Glutamatergic neuron (in vitro differentiated cells): ENCODE results near the gene ID3. TPM values are rescaled to one million over a fixed set of nuclear protein-coding genes. Genes with fewer than 3 reads are reported as not detected.

ENCODE experiments used
- DNase-seq: peaks from one replicate; pipeline ENCODE4 v3.0.0; 2022
- H3K27ac Mint-ChIP-seq: one replicate; pipeline ENCODE4 v1.8.0; 2020; ENCODE audit warnings: mild to moderate bottlenecking, mixed read lengths, inconsistent platforms; ENCODE audit not compliant: unreplicated experiment
- H3K27me3 Mint-ChIP-seq: one replicate; pipeline ENCODE4 v1.8.0; 2020; ENCODE audit warnings: mild to moderate bottlenecking, moderate library complexity, mixed read lengths, inconsistent platforms; ENCODE audit not compliant: unreplicated experiment
- H3K36me3 Mint-ChIP-seq: one replicate; pipeline ENCODE4 v1.8.0; 2020; ENCODE audit warnings: mild to moderate bottlenecking, mixed read lengths, inconsistent platforms; ENCODE audit not compliant: unreplicated experiment
- H3K4me1 Mint-ChIP-seq: one replicate; pipeline ENCODE4 v1.8.0; 2020; ENCODE audit warnings: mild to moderate bottlenecking, low read depth, mixed read lengths, inconsistent platforms; ENCODE audit not compliant: unreplicated experiment
- H3K4me3 Mint-ChIP-seq: one replicate; pipeline ENCODE4 v1.8.0; 2020; ENCODE audit warnings: mild to moderate bottlenecking, mixed read lengths, inconsistent platforms; ENCODE audit not compliant: unreplicated experiment
- H3K9me3 Mint-ChIP-seq: one replicate; pipeline ENCODE4 v1.8.0; 2020; ENCODE audit warnings: mild to moderate bottlenecking, moderate library complexity, mixed read lengths, inconsistent platforms; ENCODE audit not compliant: unreplicated experiment
- total RNA-seq: library from RNA; stranded (reverse); fragmentation: NEBNext Ultra II Directional; extraction: Animal tissue kit (Norgen Biotek cat#: 25700); gene quantifications from one replicate; pipeline ENCODE4 v1.2.1, GENCODE V29; 2021; ENCODE audit not compliant: unreplicated experiment
- TF ChIP-seq, protein P1 (sequence below): fragments of 200-600 bp; sonication (generic); IDR thresholded peaks from one replicate; pipeline ENCODE4 v1.5.0; 2021; ENCODE audit not compliant: partially characterized antibody, unreplicated experiment

ID3 gene
- total RNA-seq, 1 donor from 2014 or later: 10.9 TPM

DNA sequence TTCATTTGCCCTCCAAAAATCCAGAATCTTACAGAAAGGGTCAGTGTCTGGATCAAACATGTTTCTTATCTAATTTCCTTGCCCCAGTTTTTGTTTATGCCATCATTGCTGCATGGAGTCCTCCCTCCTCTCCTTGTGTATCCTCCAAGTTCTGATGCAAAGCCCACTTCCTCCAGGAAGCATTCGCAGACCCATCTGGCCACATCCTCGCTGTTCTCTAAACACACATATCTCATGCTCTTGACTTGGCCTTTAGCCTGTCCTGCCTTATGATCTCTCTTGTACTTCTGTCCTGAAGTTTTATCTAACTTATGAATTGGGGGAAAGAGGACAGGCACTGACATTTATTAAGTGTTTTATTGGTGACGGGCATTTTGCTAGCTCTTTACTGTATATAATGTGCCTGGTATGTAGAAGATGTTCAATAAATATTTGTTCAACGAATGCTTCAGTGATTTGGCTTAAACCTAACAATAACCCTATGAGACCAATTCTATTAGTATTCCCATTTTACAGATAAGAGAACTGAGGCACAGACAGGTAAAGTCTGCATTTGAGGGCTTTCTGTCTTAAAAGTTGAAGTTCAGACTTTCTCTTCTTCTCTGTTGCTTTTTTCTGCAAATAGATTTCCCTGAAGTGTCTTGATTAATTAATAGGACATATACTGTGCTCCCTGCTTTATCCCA is 19.2 kb upstream of the ID3 start:
- peaks cover 7% of the 10 kb centered on the region for H3K36me3 Mint-ChIP-seq
- H3K4me1 Mint-ChIP-seq: peaks cover 7% of the 10 kb centered on the region
- H3K27ac Mint-ChIP-seq: no peak overlapping the region
- peaks cover 2% of the 10 kb centered on the region for H3K9me3 Mint-ChIP-seq
- H3K4me3 Mint-ChIP-seq: no peak overlapping the region
- peaks cover 2% of the 10 kb centered on the region for H3K27me3 Mint-ChIP-seq
- no peak for DNase-seq
- TF ChIP-seq, protein P1, sequence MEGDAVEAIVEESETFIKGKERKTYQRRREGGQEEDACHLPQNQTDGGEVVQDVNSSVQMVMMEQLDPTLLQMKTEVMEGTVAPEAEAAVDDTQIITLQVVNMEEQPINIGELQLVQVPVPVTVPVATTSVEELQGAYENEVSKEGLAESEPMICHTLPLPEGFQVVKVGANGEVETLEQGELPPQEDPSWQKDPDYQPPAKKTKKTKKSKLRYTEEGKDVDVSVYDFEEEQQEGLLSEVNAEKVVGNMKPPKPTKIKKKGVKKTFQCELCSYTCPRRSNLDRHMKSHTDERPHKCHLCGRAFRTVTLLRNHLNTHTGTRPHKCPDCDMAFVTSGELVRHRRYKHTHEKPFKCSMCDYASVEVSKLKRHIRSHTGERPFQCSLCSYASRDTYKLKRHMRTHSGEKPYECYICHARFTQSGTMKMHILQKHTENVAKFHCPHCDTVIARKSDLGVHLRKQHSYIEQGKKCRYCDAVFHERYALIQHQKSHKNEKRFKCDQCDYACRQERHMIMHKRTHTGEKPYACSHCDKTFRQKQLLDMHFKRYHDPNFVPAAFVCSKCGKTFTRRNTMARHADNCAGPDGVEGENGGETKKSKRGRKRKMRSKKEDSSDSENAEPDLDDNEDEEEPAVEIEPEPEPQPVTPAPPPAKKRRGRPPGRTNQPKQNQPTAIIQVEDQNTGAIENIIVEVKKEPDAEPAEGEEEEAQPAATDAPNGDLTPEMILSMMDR: no peak

DNA sequence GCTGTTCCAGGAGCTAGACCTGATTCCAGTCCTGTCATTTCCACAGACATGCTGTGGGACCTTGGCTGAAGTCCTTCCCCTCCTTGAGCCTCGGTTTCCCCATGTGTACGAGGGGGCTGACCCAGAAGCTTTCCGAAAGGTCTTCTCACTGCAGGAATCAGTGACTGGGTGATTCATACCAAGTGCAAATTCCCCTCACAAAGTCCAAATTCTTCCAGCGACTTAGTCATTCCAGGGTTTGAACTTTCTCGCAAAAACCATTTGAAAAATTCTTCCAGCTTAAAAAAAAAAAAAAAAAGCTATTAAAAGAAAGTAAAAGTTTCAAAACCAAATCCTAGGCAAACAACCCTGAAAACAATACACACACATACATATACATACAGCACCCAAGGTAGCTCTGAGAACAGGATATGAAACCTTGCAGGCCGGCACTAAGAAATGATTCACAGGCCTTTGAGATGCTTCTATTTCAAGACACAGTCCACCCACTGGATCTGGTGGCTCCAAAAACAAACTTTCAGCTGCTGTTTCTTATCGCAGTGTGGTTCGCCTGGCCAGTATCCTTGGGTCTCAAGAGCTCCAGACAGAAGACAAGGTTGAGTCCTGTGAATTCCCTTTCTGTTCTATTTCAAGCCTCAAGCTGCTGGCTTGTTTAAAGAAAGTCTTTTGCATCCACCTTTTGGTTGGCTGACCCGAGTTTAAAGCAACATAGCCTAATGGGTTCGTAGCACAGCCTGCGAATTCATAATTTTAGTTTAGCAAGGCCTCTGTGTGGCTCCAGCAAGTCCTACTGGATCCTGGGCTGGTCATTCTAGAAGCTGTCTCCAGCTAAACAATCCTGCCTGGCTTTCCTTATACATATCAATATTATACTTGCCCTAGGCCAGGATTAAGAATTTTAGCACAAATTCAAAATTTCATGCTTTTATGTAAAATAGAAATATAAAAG is 18.0 kb upstream of the ID3 start:
- no peak for DNase-seq
- no peak overlapping the region for H3K4me3 Mint-ChIP-seq
- peaks cover 7% of the 10 kb centered on the region for H3K4me1 Mint-ChIP-seq
- TF ChIP-seq, protein P1: no peak
- no peak overlapping the region for H3K27ac Mint-ChIP-seq
- peaks cover 2% of the 10 kb centered on the region for H3K9me3 Mint-ChIP-seq
- peaks cover 2% of the 10 kb centered on the region for H3K27me3 Mint-ChIP-seq
- peaks cover 7% of the 10 kb centered on the region for H3K36me3 Mint-ChIP-seq

DNA sequence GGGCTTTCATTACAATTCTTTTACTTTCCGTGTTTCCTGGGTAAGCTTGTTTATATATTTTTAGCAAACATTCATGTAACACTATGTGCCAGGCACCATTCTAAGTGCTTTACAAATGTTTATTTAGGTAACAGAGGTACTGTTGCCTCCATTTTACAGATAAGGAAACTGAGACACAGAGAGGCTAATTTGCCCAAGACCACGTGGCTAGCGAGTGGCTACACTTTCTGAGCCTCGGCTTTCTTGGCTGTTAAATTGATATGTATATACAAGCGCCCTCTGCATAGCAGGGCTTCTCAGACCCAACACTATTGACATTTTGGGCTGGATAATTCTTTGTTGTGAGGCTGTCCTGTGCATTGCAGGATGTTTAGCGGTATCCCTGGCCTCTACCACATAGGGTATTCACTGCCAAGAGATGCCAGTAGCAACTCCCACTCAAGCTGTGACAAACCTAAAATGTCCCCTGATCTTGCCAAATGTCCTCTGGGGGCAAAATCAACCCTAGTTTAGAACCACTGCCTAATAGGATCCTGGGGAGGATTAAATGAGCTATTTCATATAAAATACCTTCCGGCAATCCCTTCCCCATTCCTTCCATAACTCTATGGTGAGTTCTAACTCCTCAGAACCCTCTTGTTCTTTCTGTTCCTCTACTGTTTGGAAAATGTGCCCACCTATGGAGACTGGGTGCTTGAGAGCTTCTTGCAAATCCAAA is 17.2 kb upstream of the ID3 start:
- H3K27ac Mint-ChIP-seq: no peak overlapping the region
- H3K36me3 Mint-ChIP-seq: peaks cover 7% of the 10 kb centered on the region
- DNase-seq: no peak
- H3K9me3 Mint-ChIP-seq: peaks cover 2% of the 10 kb centered on the region
- H3K4me1 Mint-ChIP-seq: peaks cover 7% of the 10 kb centered on the region
- peaks cover 3% of the 10 kb centered on the region for H3K27me3 Mint-ChIP-seq
- TF ChIP-seq, protein P1: no peak
- no peak overlapping the region for H3K4me3 Mint-ChIP-seq

DNA sequence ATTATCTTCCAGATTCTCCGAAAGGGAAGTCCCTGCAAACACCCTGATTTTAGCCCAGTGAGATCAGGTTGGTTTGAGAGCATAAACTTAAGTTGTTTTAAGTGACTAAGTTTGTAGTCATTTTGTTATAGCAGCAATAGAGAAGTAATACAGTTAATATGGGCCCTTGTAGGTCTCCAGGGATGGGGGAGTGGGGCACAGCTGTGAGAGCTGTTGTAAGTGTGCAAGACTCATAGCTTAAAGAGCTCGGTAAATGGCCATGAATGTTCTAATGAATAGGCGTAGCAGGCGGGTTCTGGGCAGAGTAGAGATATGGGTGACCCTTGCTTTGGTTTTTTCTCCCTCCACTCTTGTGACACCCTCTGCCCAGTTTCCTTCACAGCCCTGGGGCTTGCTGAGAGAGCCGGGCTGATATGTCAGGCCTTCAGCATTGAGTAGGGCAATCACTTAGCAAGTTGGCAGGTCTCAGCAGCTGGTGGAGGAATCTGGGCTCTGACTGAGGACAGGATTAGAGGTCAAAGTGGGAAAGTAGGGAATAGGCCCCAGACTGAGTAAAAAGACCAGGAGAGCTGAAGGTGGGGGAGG is 16.0 kb upstream of the ID3 start:
- Mint-ChIP-seq H3K36me3 (peaks cover 7% of the 10 kb centered on the region), H3K27ac (no peak overlapping the region), H3K4me3 (no peak overlapping the region), H3K27me3 (peaks cover 4% of the 10 kb centered on the region), H3K4me1 (peaks cover 4% of the 10 kb centered on the region), H3K9me3 (peaks cover 2% of the 10 kb centered on the region)
- TF ChIP-seq, protein P1: no peak
- no peak for DNase-seq
